GM19395 (cell line): Measurements from ENCODE around the gene ACSF3.

Experiments used
- ATAC-seq: cut with Tn5 transposase; IDR thresholded peaks from one replicate; pipeline ENCODE4 v1.9.1; 2021; ENCODE audit warnings: mild to moderate bottlenecking, moderate library complexity; ENCODE audit not compliant: unreplicated experiment

Gene ACSF3

DNA sequence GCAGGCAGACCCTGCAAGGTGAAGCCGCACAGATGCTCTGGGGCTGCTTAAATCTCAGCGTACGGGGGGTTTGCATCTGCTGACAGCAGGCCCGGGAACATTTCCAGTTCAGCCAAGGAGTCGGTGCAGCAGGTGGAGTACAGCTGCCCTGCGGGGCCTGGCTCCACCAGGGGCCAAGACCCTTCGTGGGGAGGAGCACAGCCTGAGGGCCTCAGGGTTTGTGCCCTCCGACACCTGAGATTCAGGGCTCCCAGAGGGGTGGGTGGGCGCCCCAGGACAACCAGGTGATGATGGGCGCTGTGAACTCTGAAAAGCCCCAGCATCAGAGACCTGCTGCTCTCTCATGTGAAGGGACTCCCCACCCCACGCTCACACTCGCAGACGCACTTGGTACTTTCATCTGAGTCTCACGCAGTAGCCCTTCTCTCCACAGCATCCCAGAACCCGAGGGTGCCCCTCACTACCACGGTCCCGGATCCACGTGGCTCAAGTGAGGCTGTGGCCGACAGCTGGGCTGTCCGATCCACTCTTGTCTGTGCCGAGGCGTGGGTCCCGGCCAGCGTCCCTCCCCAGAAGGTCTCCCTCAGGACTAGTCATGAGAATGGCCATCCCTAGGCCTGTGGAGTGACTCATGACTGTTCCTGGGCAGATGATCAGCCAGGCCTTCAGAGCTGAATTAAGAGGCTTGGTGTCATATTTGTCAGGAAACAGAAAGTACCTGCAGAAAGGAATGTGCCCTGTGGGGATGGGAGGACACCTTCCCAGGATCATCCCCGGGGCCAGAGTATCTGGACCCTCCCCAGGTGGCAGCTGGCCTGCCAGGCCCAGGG lies 29.6 kb downstream of the ACSF3 start:
- ATAC-seq, result no peak

DNA sequence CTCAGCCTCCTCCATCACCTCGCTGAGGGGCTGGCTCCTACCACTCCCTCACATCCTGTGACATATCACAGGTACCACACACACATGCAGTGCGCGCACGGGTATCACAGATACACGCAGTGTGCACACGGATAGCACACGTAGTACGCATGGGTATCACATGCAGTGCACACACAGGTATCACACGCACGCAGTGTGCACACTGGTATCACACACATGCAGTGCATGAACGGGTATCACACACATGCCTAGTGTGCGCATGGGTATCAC lies 30.1 kb downstream of the ACSF3 start:
- no peak for ATAC-seq

DNA sequence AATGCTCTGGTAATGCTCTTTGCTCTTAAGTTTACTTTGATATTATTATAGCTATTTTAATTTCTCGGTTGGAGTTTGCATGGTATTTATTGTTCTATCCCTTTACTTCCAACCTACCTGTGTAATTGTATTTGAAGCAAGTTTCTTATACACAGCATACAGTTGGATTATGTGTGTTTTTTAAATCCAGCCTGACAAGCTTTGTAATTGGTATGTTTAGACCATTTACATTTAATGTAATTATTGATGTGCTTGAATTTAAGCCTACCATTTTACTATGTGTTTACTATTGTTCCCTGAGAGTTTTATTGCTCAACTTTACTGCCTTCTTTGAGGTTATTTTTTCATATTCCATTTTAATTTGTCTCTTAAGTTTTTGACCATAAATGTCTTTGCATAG lies 35.7 kb downstream of the ACSF3 start:
- no peak for ATAC-seq

DNA sequence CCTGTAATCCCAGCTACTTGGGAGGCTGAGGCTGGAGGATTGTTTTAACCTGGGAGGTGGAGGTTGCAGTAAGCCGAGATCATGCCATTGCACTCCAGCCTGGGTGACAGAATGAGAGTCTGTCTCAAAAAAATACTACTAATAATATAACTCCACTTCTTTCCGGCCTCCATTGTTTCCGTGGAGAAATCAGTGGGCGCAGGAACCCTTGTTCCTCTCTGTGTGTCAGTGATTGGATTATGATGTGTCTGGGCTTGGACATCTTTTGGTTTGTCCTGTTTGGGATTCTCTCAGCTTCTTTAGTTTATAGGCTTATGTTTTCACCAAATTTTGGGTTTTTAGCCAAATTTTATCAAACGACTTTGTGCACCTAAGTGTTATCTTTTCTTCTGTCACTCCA lies 36.8 kb downstream of the ACSF3 start:
- no peak for ATAC-seq

DNA sequence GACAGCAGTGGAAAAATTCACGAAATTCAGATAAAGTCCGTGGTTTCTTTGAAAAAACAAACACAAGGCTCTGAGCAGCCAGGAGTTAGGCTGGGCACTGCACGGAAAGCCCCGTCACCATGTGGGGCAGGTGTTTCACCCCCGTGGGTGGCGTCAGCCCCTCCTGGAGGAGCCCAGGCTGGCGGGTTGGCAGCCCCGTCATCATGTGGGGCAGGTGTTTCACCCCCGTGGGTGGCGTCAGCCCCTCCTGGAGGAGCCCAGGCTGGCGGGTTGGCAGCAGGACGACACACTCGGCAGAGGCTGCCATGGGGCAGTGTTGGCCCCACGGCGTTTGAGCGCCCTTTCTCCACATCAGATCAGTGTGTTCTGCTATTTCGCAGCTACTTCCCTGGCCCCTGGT lies 38.1 kb downstream of the ACSF3 start:
- no peak for ATAC-seq

DNA sequence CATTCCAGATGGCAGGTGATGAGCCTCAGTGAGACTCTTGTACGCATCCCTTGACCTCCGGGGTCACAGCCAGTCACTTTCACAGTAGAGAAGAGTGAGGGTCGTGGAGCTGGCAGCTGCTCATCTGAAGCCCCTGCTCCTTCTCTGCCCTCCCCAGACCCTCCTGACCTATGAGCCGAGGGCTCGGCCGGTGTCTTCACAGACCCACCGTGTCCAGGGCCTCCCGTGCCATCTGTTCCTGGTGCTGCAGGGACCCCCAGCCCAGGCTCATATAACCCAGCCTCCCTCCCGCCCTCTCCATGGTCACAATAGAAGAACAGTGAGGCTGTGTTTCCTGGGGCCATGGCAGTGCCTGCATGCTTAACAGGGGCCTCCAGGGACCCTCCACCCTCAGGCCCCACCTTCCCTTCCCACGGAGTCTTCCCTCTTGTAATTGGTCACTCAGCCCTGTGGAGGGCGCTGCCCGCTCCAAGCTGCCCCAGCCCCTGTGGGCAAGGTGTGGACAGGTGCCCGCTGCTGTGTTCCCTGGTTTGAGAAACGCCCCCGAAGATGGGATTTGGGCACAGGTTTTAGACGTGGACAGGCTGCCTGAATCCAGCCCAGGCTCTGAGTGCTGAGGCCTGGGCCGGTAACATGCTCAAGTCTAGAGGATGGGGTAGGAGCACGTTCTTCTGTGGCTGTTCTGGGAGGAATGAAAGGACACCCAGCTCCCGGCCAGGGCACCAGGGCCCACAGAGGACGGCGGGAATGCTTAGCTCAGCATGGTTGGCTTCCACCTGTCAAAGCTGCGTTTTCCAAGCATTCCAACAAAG lies 38.7 kb downstream of the ACSF3 start:
- no peak for ATAC-seq

DNA sequence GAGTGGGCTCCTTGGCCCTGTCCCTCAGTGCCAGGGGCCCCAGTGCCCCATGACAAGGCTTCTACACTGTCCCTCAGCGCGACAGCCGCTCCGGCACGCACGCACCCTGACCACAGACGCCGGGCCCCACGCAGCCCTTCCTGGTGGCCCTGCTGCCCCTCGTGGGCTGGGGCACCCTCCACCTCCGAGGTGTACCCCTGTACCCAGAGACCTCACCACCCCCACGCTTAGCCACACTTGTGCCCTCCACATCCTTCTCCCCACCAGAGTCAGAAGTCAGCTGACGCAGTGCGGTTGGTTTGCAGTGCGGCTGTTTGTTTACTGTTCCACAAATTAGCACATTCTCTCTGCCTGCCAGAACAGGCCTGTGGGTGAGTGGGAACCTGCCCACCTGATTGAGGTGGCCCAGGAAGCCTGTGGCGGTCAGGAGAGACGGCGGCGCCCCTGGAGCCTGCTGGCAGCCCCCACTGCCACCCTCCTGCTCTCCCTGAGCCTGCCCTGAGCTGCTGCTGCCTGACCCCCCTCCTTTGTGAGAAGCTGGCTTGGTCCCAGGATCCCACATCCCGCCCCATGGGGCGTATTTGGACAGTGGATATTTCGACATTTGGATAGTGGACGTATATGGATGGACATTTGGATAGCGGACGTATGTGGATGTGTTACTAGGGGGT lies 39.9 kb downstream of the ACSF3 start:
- ATAC-seq, result no peak

DNA sequence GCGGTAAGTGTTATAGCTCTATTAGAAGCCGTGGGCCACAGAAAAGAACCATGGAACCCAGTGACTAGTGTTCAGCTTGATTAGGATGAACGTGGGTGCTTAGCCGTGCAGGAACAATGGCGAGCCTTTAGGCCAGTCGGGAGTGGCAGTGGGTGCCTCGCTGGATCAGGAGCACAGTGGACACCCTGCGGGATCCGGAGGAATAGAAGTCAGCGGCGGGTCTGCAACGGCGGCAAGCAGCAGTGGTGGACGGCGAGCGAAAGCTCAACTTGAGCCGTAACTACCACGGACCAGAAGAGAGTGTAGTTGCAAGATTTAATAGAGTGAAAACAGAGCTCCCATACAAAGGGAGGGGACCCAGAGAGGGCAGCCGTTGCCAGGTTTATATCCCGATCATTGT lies 40.6 kb downstream of the ACSF3 start:
- ATAC-seq, result no peak

DNA sequence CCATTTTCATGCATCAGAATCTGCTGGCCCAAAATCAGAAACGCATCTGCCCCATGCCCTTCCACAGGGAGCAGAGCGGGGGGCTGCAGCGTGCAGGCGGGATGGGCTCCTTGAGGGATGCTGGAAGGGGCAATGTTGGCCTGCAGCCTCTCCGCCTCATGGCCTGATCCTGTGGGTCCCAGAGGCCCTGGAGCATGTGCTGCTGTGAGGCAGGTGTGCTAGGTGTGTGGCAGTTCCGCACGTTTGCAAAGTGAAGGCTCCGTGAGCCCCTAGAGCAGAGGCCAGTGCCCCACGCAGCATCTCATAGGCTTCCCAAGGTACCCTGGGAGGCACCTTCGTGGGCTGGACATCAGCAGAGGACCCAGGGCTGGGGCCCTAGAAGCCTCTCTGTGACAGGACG lies 41.5 kb downstream of the ACSF3 start:
- no peak for ATAC-seq

DNA sequence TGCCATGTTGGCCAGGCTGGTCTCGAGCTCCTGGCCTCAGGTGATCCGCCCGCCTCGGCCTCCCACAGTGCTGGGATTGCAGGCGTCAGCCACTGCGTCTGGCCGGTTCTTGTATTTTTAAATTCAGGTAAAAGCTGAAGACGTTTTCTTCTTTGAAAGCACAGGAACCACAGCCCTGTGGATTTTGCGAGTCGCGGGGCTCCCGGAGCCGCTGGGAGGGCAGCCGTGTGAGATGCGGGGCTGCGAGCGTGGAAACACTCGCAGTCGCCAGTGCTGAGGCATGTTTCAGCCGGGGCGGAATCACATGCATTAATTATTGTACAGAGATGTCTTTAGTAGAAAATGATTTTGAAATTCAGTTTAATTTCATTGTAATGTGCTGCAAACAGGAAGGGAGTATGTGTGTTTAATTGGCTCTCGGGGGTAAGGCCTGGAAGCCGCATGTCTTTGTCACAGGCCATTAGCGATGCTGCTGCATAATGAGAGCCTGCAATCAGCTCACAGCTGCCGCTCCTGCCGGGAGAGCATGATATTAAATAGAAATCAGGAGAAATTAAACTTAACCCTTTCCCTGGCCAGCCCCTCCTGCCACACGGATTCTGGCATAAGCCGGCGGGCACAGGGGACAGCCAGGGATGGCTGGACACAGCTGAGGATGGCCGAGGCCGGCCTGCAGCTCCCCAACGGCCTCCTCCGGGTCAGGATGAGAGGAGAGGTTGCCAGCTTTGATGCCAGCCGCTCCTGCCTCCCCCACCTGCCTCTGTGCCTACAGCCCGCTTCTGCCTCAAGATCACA lies 42.5 kb downstream of the ACSF3 start:
- ATAC-seq, result no peak

DNA sequence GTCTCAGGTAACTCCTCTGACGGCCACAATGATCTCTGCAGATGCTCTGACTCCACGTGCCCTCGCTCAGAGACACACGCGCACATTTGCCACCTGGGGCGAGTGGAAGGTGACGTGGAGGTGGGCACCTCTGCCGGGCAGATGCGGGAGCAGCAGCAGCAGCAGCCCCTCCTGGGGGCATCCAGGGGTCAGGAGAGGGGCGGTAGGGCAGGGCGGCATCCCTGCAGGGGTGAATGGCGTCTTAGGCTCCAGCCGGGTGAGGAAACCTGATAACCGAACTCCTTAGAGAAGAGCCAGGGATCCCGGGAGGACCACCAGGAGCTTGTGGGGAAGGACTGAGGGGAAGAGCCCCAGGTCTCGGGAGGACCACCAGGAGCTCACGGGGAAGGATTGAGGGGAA lies 43.3 kb downstream of the ACSF3 start:
- ATAC-seq, result no peak

DNA sequence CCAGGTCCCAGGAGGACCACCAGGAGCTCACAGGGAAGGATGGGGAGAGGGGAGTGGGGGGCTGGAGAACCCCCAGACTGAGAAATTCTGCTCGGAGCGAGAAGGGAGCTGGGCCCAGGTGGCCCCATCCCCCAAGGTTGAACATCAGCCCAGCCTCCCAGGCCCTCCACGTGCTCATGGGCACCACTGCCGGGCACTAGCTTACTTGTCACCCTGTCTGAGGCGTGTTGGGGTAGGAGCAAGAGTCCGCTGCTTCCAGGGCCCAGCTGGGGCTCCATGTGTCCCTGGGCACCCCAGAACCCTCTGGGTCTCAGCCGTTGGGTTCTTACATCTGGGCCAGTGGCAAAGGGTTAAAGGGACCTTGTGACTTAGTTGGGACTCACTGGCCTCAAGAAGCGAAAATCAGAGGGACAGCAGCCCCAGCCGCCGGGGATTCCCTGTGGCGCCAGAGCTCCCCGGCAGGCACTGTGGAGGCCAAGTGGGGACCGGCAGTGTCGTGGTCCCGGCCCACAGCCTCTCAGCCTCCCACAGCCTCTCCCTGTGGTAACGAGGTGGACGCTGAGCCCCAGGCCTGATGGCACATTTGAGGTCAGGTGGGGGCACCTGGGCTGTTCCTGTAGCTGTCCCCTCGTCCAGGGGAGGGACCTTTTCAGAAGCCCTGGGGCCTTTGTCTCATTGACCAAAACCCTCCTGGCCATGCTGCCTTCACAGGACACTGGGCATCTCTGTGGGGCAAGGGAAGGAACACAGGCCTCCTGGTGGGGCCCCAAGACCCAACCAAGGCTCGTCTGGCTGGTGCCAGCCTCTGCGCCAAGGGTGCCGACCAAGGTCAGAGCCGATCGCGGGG lies 44.2 kb downstream of the ACSF3 start:
- no peak for ATAC-seq

DNA sequence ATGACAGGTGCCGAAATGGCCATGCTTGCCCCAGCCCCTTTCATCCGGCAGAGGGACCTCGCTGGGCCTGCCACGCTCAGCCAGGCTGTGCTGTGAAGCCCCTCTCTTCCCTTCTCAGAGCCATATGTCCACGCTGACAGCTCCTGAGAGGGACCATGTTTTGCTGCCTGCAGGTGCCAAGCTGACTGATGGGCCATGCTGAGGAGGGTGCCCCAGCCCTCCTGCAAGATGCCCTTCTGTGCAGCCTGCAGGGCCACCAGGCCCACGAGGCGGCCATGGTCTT lies 44.8 kb downstream of the ACSF3 start:
- ATAC-seq, result no peak

DNA sequence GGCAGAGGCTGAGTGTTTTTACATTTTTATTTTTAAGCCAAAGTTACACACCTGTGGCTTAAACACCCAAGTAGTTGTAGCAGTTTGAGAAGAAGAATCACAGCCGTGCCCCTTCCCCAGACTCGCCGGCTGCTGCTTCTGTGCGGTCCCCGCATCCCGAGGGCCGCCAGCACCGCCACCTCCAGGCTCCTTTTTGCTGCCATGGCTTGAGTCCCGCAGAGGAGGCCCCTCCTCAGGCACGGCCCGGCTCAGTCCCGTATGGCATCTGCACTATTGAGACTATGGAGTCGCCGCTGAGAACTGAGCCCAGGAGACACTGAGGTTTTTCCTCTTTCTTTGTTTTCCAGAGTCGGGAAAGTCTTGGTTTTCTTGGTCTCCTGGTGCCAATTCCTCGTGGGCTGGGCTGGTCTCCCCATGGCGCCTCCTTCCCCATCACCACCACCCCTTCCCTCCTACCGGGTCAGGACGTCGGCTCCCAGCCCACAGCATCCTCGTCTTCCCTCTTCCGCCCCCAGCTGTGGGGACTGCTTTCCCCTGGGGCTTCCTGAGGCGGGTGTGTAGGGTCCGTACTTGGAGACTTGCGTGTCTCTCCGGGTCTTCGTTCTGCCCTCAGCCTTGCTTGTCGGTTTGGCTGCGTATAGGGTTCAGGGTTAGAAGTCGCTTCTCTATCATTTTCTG lies 45.3 kb downstream of the ACSF3 start:
- ATAC-seq, result no peak

DNA sequence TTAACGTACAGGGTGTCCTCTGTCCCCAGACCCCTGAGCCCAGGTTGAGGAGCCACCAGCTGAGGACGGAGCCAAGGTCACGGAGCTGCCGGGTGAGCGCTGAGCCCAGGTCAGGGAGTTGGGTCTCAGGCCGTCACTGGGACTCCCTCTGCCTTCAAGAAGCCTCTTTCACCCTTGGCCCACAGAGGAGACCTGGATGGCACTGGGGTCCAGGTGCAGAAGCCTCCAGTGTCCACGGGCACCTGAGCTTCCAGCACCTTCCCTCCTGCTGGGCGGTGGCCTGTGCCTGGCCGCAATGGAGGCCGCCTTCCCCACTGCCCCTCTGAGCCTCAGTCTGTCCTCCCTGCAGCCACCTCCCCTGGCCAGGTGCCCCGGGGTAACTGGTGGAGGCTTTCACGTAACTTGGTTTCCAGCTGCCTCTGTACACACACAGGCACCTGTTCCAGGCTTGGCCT lies 46.3 kb downstream of the ACSF3 start:
- no peak for ATAC-seq

DNA sequence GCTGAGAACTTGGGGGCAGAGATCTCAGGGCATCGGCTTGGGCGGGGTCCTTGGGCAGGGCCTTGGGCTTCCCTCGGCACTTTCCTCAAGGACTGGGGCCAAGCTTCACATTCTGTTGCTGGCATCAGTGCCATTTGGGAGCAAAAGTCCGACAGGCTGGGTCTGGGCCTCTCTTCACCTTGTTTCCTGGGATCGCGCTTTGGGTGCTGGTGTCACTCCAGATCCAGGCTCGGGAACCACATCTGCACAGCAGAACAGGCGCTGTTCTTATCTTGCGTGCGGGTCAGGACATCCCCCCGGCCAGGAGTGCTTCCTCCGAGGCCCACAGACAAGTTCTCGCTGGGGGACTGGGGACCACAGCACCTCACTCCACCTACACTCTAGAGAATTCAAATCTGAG lies 46.7 kb downstream of the ACSF3 start:
- ATAC-seq, result no peak

DNA sequence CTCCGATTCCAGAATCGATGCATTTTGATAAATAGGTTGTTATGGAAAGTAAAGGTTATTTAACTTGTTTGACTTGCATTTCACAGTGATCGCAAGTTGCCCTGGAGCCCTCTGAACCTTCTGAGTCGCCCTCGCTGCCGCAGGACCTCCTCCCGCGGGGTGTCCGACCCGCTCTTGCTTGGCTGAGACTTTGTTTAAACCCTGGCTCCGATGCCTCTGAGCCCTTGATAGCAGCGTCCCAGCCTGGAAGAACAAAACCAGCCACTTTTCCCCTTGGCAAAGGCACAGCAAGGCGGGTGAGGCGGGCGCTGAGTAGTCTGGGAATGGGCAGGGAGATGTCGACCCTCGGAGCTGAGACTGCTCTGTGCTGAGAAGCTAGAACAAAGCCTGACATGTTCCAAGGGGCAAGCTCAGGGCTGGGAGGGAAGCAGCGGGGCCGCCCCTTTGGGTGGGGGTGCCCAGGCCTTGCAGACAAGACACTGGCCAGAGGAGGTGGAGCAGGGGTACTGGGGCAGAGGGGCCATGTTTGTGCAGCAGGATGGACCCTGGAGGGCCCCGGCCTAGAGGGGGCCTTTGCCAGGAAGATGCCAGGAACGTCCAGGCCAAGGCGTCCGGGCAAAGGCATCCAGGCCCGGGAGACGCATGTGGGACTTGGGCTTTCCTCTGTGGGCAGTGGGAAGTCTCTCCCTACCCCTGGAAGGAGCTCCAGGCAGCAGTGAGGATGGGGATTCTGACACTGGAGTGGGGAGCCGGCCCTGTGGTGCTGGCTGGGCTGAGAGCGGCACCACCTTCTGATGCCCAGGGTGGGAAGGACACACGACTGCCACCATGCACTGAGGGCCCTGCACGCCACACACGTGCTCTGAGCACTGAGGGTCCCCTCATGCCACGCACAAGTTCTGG lies 47.6 kb downstream of the ACSF3 start:
- no peak for ATAC-seq

DNA sequence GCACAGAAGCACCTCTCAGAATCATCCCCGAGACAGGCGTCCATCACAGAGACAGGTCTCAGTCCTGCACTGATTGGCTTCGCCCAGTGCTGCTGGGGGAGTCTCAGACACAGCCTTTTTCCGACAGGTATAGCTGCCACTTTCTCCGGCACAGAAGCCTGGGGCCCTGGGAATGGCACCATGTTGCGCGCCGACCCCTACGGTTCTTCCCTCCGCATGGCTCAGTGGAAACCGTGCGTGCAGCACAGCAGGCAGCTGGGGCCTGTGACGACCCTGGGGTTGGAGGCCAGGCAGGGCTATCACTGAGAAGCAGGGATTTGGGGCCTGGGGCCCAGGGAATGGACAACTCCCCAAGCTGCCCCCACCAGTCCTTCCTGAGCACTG lies 48.2 kb downstream of the ACSF3 start:
- no peak for ATAC-seq
